ENCODE results near the gene RUNX3.

DNA sequence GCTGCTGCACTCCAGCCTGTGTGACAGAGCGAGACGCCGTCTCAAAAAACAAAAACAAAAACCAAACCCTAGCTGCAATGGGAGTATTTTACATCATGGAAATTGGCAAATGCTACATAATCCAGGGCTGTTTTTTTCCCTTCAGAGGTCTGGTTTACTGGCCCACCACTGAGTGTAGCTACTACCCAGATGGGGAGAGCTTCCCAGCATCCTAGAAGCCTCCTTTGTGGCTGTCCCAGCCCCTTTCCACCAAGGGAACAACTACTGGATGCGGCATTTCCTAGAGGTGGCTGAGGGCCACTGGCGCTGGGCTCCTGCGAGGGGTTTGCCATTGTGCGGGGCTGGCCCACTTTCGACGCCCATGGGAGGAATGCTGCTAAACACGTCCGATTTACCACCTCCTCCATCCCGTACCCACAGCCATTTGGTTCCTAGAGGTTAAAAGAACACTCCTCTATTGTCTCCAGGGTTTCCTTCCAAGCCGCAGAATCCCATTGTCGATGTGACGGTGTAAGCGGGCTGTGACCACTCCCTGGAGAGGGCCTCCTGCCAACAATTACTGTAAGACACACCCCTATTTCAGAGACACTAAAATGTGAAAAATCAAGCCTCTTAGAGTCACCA, 55.4 kb downstream of the RUNX3 start:
- TF ChIP-seq, protein P1, sequence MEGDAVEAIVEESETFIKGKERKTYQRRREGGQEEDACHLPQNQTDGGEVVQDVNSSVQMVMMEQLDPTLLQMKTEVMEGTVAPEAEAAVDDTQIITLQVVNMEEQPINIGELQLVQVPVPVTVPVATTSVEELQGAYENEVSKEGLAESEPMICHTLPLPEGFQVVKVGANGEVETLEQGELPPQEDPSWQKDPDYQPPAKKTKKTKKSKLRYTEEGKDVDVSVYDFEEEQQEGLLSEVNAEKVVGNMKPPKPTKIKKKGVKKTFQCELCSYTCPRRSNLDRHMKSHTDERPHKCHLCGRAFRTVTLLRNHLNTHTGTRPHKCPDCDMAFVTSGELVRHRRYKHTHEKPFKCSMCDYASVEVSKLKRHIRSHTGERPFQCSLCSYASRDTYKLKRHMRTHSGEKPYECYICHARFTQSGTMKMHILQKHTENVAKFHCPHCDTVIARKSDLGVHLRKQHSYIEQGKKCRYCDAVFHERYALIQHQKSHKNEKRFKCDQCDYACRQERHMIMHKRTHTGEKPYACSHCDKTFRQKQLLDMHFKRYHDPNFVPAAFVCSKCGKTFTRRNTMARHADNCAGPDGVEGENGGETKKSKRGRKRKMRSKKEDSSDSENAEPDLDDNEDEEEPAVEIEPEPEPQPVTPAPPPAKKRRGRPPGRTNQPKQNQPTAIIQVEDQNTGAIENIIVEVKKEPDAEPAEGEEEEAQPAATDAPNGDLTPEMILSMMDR (IDR thresholded peaks at IDR 0.05): no peak
- no peak for TF ChIP-seq POLR2A (IDR thresholded peaks at IDR 0.05)
- no peak for TF ChIP-seq EP300 (IDR thresholded peaks at IDR 0.05)
